T-helper 2 cell treated with Interferon-gamma antibody and Interleukin-4, amounts not matched to agents 5 μg/mL and 100 μg/mL, for 36 hours (primary cell): ENCODE measurements around the gene RCN1.
"Not testable (repeated sequence)": the region's sequence is repeated elsewhere in the genome, so short reads cannot be mapped to it uniquely, and the experiment has no call there.

Experiments
- DNase-seq: peaks from one replicate; pipeline ENCODE4 v3.0.0; 2021; ENCODE audit warnings: low spot score
- H3K27ac Mint-ChIP-seq: one replicate; pipeline ENCODE4 v1.8.0; 2021; ENCODE audit warnings: mild to moderate bottlenecking, mixed read lengths
- H3K27me3 Mint-ChIP-seq: one replicate; pipeline ENCODE4 v1.8.0; 2021; ENCODE audit warnings: low read depth, mixed read lengths
- H3K36me3 Mint-ChIP-seq: one replicate; pipeline ENCODE4 v1.8.0; 2021; ENCODE audit warnings: low read depth, mixed read lengths
- H3K4me1 Mint-ChIP-seq: one replicate; pipeline ENCODE4 v1.8.0; 2021; ENCODE audit warnings: low read depth, mixed read lengths
- H3K4me3 Mint-ChIP-seq: one replicate; pipeline ENCODE4 v1.8.0; 2022; ENCODE audit warnings: mild to moderate bottlenecking, moderate library complexity, mixed read lengths
- H3K9me3 Mint-ChIP-seq: one replicate; pipeline ENCODE4 v1.8.0; 2021; ENCODE audit warnings: mixed read lengths

RCN1 gene

GRCh38 chr11:32090545-32091370, at the start of gene RCN1:
Gene RCN1, plus strand, starts transcription at chr11:32091074. Its CDS starts 123 bp downstream, at chr11:32091197.
- DNase-seq = peak; percentile 40
- H3K4me1 Mint-ChIP-seq = peaks cover 15% of the 10 kb centered on the region
- no peaks in the 10 kb centered on the region for H3K36me3 Mint-ChIP-seq
- H3K4me3 Mint-ChIP-seq = peak within 1 kb of the TSS; percentile 82
- peak within 1 kb of the TSS; percentile 83 for H3K27ac Mint-ChIP-seq
- H3K27me3 Mint-ChIP-seq = peaks cover 15% of the 10 kb centered on the region
- H3K9me3 Mint-ChIP-seq = no peaks in the 10 kb centered on the region

GRCh38 chr11:32043737-32044136, 47.1 kb upstream of the RCN1 start:
- Mint-ChIP-seq H3K4me1 (no peaks in the 10 kb centered on the region), H3K9me3 (no peaks in the 10 kb centered on the region), H3K36me3 (no peaks in the 10 kb centered on the region), H3K27ac (no peak overlapping the region), H3K4me3 (no peak overlapping the region), H3K27me3 (peaks cover 8% of the 10 kb centered on the region)
- no peak for DNase-seq

GRCh38 chr11:32044158-32044863, 46.6 kb upstream of the RCN1 start:
- H3K4me1 Mint-ChIP-seq = no peaks in the 10 kb centered on the region
- H3K36me3 Mint-ChIP-seq = no peaks in the 10 kb centered on the region
- no peak overlapping the region for H3K27ac Mint-ChIP-seq
- no peak overlapping the region for H3K4me3 Mint-ChIP-seq
- H3K9me3 Mint-ChIP-seq = no peaks in the 10 kb centered on the region
- no peak for DNase-seq
- H3K27me3 Mint-ChIP-seq = peaks cover 8% of the 10 kb centered on the region

- H3K9me3 Mint-ChIP-seq = no peaks in the 10 kb centered on the region
- peaks cover 13% of the 10 kb centered on the region for H3K27me3 Mint-ChIP-seq
- DNase-seq = no peak
- no peak overlapping the region for H3K27ac Mint-ChIP-seq
- no peaks in the 10 kb centered on the region for H3K4me1 Mint-ChIP-seq
- H3K36me3 Mint-ChIP-seq = no peaks in the 10 kb centered on the region
- no peak overlapping the region for H3K4me3 Mint-ChIP-seq
Observed at GRCh38 chr11:32045456-32045855, 45.4 kb upstream of the RCN1 start.

GRCh38 chr11:32050264-32050663, 40.6 kb upstream of the RCN1 start:
- no peak overlapping the region for H3K4me3 Mint-ChIP-seq
- H3K27ac Mint-ChIP-seq = no peak overlapping the region
- no peaks in the 10 kb centered on the region for H3K4me1 Mint-ChIP-seq
- H3K27me3 Mint-ChIP-seq = peaks cover 26% of the 10 kb centered on the region
- H3K9me3 Mint-ChIP-seq = no peaks in the 10 kb centered on the region
- H3K36me3 Mint-ChIP-seq = no peaks in the 10 kb centered on the region
- DNase-seq = no peak

- no peaks in the 10 kb centered on the region for H3K4me1 Mint-ChIP-seq
- H3K4me3 Mint-ChIP-seq = no peak overlapping the region
- H3K9me3 Mint-ChIP-seq = no peaks in the 10 kb centered on the region
- no peak overlapping the region for H3K27ac Mint-ChIP-seq
- H3K27me3 Mint-ChIP-seq = peaks cover 32% of the 10 kb centered on the region
- H3K36me3 Mint-ChIP-seq = no peaks in the 10 kb centered on the region
- DNase-seq = peak; percentile 10
Observed at GRCh38 chr11:32052215-32052614, 38.7 kb upstream of the RCN1 start.

GRCh38 chr11:32053151-32053888, 37.6 kb upstream of the RCN1 start:
- Mint-ChIP-seq H3K27me3 (peaks cover 32% of the 10 kb centered on the region), H3K4me1 (no peaks in the 10 kb centered on the region), H3K9me3 (no peaks in the 10 kb centered on the region), H3K4me3 (no peak overlapping the region), H3K36me3 (no peaks in the 10 kb centered on the region), H3K27ac (no peak overlapping the region)
- no peak for DNase-seq

GRCh38 chr11:32055861-32056260, 35.0 kb upstream of the RCN1 start:
- Mint-ChIP-seq H3K36me3 (no peaks in the 10 kb centered on the region), H3K27ac (no peak overlapping the region), H3K9me3 (no peaks in the 10 kb centered on the region), H3K4me3 (no peak overlapping the region), H3K27me3 (peaks cover 30% of the 10 kb centered on the region), H3K4me1 (no peaks in the 10 kb centered on the region)
- no peak for DNase-seq

GRCh38 chr11:32056438-32056837, 34.4 kb upstream of the RCN1 start:
- H3K27ac Mint-ChIP-seq = no peak overlapping the region

GRCh38 chr11:32059686-32060462, 31.0 kb upstream of the RCN1 start:
- Mint-ChIP-seq H3K4me1 (peaks cover 1% of the 10 kb centered on the region), H3K36me3 (no peaks in the 10 kb centered on the region), H3K27me3 (peaks cover 22% of the 10 kb centered on the region), H3K27ac (no peak overlapping the region), H3K9me3 (no peaks in the 10 kb centered on the region), H3K4me3 (no peak overlapping the region)
- DNase-seq = no peak

More at GRCh38 chr11:32056438-32056837, 34.4 kb upstream of the RCN1 start:
- Mint-ChIP-seq H3K4me1 (no peaks in the 10 kb centered on the region), H3K36me3 (no peaks in the 10 kb centered on the region), H3K27me3 (peaks cover 29% of the 10 kb centered on the region), H3K9me3 (no peaks in the 10 kb centered on the region), H3K4me3 (no peak overlapping the region)
- DNase-seq = no peak

GRCh38 chr11:32062540-32062939, 28.3 kb upstream of the RCN1 start:
- H3K9me3 Mint-ChIP-seq = no peaks in the 10 kb centered on the region
- H3K27me3 Mint-ChIP-seq = peaks cover 28% of the 10 kb centered on the region
- H3K27ac Mint-ChIP-seq = no peak overlapping the region
- no peak overlapping the region for H3K4me3 Mint-ChIP-seq
- H3K36me3 Mint-ChIP-seq = no peaks in the 10 kb centered on the region
- DNase-seq = no peak
- peaks cover 1% of the 10 kb centered on the region for H3K4me1 Mint-ChIP-seq

- not testable (repeated sequence) for DNase-seq, H3K9me3 Mint-ChIP-seq, H3K4me1 Mint-ChIP-seq, H3K27ac Mint-ChIP-seq, H3K4me3 Mint-ChIP-seq, H3K36me3 Mint-ChIP-seq
- H3K27me3 Mint-ChIP-seq = peaks cover 27% of the 10 kb centered on the region
Observed at GRCh38 chr11:32063031-32063430, 27.8 kb upstream of the RCN1 start.

GRCh38 chr11:32065865-32066629, 24.8 kb upstream of the RCN1 start:
- peaks cover 1% of the 10 kb centered on the region for H3K4me1 Mint-ChIP-seq
- DNase-seq = no peak
- H3K36me3 Mint-ChIP-seq = no peaks in the 10 kb centered on the region
- H3K27ac Mint-ChIP-seq = no peak overlapping the region
- H3K27me3 Mint-ChIP-seq = peaks cover 27% of the 10 kb centered on the region
- H3K9me3 Mint-ChIP-seq = no peaks in the 10 kb centered on the region
- H3K4me3 Mint-ChIP-seq = no peak overlapping the region
